Measurements from ENCODE around the gene EHMT2. TPM values are rescaled to one million over a fixed set of nuclear protein-coding genes. Genes with fewer than 3 reads are reported as not detected.
A peak's percentile ranks its signal among the peaks of the same experiment; 100 is the strongest.

The EHMT2 gene
- total and polyA plus RNA-seq, 2 of the 8 experiments (the other 6 are each of a cell fraction or from before 2014, with no cell fraction given): 125 to 177 TPM

DNA sequence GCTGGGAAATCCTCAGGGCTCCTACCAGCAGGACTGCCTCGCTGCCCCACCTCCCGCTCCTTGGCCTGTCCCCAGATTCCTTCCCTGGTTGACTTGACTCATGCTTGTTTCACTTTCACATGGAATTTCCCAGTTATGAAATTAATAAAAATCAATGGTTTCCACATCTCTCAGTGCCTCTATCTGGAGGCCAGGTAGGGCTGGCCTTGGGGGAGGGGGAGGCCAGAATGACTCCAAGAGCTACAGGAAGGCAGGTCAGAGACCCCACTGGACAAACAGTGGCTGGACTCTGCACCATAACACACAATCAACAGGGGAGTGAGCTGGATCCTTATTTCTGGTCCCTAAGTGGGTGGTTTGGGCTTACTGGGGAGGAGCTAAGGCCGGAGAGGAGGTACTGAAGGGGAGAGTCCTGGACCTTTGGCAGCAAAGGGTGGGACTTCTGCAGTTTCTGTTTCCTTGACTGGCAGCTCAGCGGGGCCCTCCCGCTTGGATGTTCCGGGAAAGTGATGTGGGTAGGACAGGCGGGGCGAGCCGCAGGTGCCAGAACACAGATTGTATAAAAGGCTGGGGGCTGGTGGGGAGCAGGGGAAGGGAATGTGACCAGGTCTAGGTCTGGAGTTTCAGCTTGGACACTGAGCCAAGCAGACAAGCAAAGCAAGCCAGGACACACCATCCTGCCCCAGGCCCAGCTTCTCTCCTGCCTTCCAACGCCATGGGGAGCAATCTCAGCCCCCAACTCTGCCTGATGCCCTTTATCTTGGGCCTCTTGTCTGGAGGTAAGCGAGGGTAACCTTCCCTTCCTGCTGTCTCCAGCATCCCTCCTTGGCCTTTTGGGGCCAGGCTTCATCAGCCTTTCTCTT lies 48.2 kb upstream of the EHMT2 start, which contains the start of gene CFB:
TSS of gene CFB (plus strand) at position 589 of the 863 bp plus-strand sequence. CDS start at position 716, 127 bp downstream.
- Histone ChIP-seq H2AFZ (ENCODE audit: low read length) (no peak within 1 kb of the TSS), H3K4me3 (ENCODE audit: extremely low read depth in 1 of 4, insufficient read depth in 2 of 4, low read depth in 3 of 4, low read length in 4 of 4) (no peak within 1 kb of the TSS)
- no peak for DNase-seq (ENCODE audit: low read depth in 1 of 2, low spot score in 2 of 2)
- TF ChIP-seq SP2 (IDR thresholded peaks at IDR 0.05; ENCODE audit: low read length) (no peak), YY1 (IDR thresholded peaks at IDR 0.05; ENCODE audit: low read depth, low read length) (no peak)
- TF ChIP-seq, protein P1, sequence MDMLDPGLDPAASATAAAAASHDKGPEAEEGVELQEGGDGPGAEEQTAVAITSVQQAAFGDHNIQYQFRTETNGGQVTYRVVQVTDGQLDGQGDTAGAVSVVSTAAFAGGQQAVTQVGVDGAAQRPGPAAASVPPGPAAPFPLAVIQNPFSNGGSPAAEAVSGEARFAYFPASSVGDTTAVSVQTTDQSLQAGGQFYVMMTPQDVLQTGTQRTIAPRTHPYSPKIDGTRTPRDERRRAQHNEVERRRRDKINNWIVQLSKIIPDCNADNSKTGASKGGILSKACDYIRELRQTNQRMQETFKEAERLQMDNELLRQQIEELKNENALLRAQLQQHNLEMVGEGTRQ (IDR thresholded peaks at IDR 0.05; ENCODE audit: low read length): no peak

More for the DNA sequence above, 48.2 kb upstream of the EHMT2 start, which contains the start of gene CFB:
- H3K14ac ChIP-seq (ENCODE audit: insufficient read length): no peak within 1 kb of the TSS
- peaks cover 0 to under 1% (median 0%) of the 10 kb centered on the region in 4 experiments; a peak in 1 of 8 replicates for H3K36me3 ChIP-seq (ENCODE audit: control insufficient read depth in 2 of 4, insufficient read depth in 4 of 4, low read length in 3 of 4)
- POLR2A ChIA-PET (ENCODE audit: partially characterized antibody): interaction anchor here (0.6 to 3.4 kb wide), 14 partner anchors 9 to 282 kb away, joined by 3 to 16 read pairs (median 4); partner anchors contain the start of genes DXO, NELFE and SKIC2
- no peak within 1 kb of the TSS for H3K9ac ChIP-seq (replicated peaks in 1 of 4; ENCODE audit: extremely low read depth in 1 of 4, low read depth in 3 of 4, low read length in 3 of 4)
- no peak within 1 kb of the TSS for H3K27ac ChIP-seq (ENCODE audit: low read depth, low read length)
- no peaks in the 10 kb centered on the region for H3K79me2 ChIP-seq (ENCODE audit: control insufficient read depth in 1 of 2, insufficient read depth in 2 of 2, low read length in 2 of 2)
- CTCF ChIA-PET (ENCODE audit: partially characterized antibody): interaction anchor here (0.7 to 2.0 kb wide), 6 partner anchors 10 to 102 kb away, joined by 3 to 6 read pairs (median 3); no protein-coding TSS in a partner anchor
- no peaks in the 10 kb centered on the region for H4K20me1 ChIP-seq (replicated peaks in 1 of 2; ENCODE audit: control insufficient read depth in 1 of 2, insufficient read depth in 2 of 2, low read length in 2 of 2)
- peak within 1 kb of the TSS; percentile 64; the same call in 1 of the 2 replicates for H4K8ac ChIP-seq (ENCODE audit: extremely low read depth, insufficient read depth, low read length)
- WGBS, 2 experiments (ENCODE audit: extremely low coverage in 1 of 2, insufficient coverage in 1 of 2, insufficient read length in 1 of 2, insufficient replicate concordance in 2 of 2, low coverage in 1 of 2, low lambda C conversion rate in 2 of 2, missing lambda C conversion rate in 1 of 2): 79% methylated on average over 11 of the region's 11 CpGs; no CpG with 5 or more reads in 1 of the 2 experiments
- H3K18ac ChIP-seq (ENCODE audit: extremely low read depth, low read length): no peak within 1 kb of the TSS
- no peak within 1 kb of the TSS for H2BK120ac ChIP-seq (replicated peaks; ENCODE audit: low read depth, low read length)
- H3K23ac ChIP-seq (ENCODE audit: insufficient read length): no peak within 1 kb of the TSS
- peaks cover 0 to 2% (median 0%) of the 10 kb centered on the region in 4 experiments; a peak in 1 of 7 replicates for H3K4me1 ChIP-seq (replicated peaks in 1 of 4; ENCODE audit: control insufficient read depth in 3 of 4, insufficient read depth in 4 of 4, low read length in 3 of 4)
- no peak within 1 kb of the TSS for H3K4me2 ChIP-seq (ENCODE audit: insufficient read depth in 1 of 2, low read depth in 2 of 2, low read length in 2 of 2)
- H2AK5ac ChIP-seq (ENCODE audit: low read depth, low read length): no peak within 1 kb of the TSS
- no peak for FAIRE-seq
- no peaks in the 10 kb centered on the region for H3K9me3 ChIP-seq (ENCODE audit: insufficient read depth in 2 of 2, low read depth in 1 of 2, low read length in 1 of 2)
- no peak within 1 kb of the TSS for H2BK5ac ChIP-seq (ENCODE audit: low read depth, low read length)
- peaks cover 0 to 11% (median 2%) of the 10 kb centered on the region in 4 experiments; a peak in 3 of 7 replicates for H3K27me3 ChIP-seq (replicated peaks in 1 of 4; ENCODE audit: control insufficient read depth in 3 of 4, extremely low read depth in 1 of 4, insufficient read depth in 3 of 4, low read length in 3 of 4)
- H2BK20ac ChIP-seq (ENCODE audit: low read length): no peak within 1 kb of the TSS
- no peak within 1 kb of the TSS for H2BK12ac ChIP-seq (ENCODE audit: low read depth, low read length)
- no peaks in the 10 kb centered on the region for H3K79me1 ChIP-seq (ENCODE audit: low read depth, low read length)
- H3K23me2 ChIP-seq (ENCODE audit: low read depth, low read length): no peaks in the 10 kb centered on the region
- H3K4ac ChIP-seq (replicated peaks; ENCODE audit: insufficient read length, low read depth, low read length): no peak within 1 kb of the TSS
- H4K91ac ChIP-seq (replicated peaks; ENCODE audit: insufficient read length, low read length): no peak within 1 kb of the TSS
- H2BK15ac ChIP-seq (ENCODE audit: low read length): 0 out of 2 replicates have a peak within 1 kb of the TSS, but pooled peaks have one; percentile 29
- no peak within 1 kb of the TSS for H4K5ac ChIP-seq (ENCODE audit: insufficient read length, low read depth, low read length)
- H3K56ac ChIP-seq (replicated peaks; ENCODE audit: insufficient read length, low read depth, low read length): no peak within 1 kb of the TSS

All from H1 (cell line).